ENCODE results near the gene CLNS1A.

DNA sequence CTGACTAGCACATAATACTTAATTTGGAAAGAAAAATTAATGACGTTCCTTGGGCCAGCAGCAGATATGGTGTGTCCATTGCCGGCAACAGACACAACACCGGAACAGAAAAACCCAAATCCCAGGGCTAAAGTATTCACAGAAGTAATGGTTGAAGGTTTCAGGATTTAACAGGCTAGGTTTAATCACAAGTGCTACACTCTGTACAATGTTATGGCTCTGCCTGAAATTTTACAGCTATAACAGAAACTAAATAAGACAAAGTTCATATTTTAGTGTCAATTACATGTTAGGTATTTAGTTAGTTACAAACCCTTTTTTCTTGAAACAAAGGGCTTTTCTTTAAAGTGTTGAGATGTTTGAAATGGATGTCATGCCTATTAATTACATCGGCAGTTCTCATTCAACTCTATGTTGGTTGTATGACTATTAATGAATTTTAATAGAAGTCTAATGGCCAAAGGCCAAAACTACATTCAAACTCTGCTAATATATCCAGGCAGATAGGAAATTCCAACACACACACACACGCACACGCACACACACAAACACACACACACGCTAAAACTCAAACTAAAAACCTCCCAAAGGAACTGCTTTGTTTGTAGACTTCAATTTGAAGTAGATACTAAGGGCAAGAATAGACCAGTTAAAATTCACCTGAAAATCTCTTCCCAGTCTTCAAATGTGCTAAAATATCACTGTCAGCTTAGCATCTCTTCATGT lies 27.8 kb upstream of the CLNS1A start:
- TF ChIP-seq, protein P1, sequence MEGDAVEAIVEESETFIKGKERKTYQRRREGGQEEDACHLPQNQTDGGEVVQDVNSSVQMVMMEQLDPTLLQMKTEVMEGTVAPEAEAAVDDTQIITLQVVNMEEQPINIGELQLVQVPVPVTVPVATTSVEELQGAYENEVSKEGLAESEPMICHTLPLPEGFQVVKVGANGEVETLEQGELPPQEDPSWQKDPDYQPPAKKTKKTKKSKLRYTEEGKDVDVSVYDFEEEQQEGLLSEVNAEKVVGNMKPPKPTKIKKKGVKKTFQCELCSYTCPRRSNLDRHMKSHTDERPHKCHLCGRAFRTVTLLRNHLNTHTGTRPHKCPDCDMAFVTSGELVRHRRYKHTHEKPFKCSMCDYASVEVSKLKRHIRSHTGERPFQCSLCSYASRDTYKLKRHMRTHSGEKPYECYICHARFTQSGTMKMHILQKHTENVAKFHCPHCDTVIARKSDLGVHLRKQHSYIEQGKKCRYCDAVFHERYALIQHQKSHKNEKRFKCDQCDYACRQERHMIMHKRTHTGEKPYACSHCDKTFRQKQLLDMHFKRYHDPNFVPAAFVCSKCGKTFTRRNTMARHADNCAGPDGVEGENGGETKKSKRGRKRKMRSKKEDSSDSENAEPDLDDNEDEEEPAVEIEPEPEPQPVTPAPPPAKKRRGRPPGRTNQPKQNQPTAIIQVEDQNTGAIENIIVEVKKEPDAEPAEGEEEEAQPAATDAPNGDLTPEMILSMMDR (IDR thresholded peaks at IDR 0.05): no peak
- TF ChIP-seq POLR2A (IDR thresholded peaks at IDR 0.05): no peak

Data from right lobe of liver (tissue), 4 donors.